C4-2B (cell line): ENCODE measurements around the gene COL4A2.

ENCODE experiments used
- H3K27ac ChIP-seq: fragments of 450-650 bp; 2 replicates; pipeline ENCODE4 v1.5.1; 2017
- ZFX ChIP-seq: fragments of 450-650 bp; IDR thresholded peaks from 2 replicates; pipeline ENCODE4 v1.6.1; 2017
- TF ChIP-seq, protein P1 (sequence below): fragments of 450-650 bp; conservative IDR thresholded peaks from 2 replicates; pipeline ENCODE4 v1.5.1; 2017; ENCODE audit warnings: mild to moderate bottlenecking

The COL4A2 gene

DNA sequence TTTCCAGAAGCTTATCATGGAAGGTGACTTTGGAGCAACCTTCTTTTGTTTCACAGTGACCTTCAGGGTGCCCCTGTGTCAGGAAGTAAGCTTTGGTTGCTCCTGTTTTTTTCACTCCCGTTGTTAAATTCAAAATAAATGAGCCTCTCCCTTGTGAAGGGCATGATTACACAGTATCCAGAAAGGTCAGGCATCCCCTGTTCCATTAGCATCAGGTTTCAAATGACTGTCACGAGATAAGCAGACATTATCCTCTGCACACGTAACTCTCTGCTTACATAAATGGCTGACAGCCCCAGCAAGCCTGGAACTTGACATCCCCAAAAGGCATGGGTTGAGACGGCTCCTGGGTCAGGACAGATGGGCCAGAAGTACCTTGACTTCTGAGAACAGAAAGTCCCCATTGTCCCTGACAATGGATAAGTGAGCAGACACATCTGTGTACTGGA is 202.4 kb downstream of the COL4A2 start:
- H3K27ac ChIP-seq = no peak overlapping the region; the same call in 1 of the 2 replicates
- TF ChIP-seq, protein P1, sequence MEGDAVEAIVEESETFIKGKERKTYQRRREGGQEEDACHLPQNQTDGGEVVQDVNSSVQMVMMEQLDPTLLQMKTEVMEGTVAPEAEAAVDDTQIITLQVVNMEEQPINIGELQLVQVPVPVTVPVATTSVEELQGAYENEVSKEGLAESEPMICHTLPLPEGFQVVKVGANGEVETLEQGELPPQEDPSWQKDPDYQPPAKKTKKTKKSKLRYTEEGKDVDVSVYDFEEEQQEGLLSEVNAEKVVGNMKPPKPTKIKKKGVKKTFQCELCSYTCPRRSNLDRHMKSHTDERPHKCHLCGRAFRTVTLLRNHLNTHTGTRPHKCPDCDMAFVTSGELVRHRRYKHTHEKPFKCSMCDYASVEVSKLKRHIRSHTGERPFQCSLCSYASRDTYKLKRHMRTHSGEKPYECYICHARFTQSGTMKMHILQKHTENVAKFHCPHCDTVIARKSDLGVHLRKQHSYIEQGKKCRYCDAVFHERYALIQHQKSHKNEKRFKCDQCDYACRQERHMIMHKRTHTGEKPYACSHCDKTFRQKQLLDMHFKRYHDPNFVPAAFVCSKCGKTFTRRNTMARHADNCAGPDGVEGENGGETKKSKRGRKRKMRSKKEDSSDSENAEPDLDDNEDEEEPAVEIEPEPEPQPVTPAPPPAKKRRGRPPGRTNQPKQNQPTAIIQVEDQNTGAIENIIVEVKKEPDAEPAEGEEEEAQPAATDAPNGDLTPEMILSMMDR = no peak
- no peak for TF ChIP-seq ZFX

- no peak overlapping the region for H3K27ac ChIP-seq
- TF ChIP-seq ZFX = no peak
Measured at GRCh38 chr13:110509971-110510786, 203.1 kb downstream of the COL4A2 start.

DNA sequence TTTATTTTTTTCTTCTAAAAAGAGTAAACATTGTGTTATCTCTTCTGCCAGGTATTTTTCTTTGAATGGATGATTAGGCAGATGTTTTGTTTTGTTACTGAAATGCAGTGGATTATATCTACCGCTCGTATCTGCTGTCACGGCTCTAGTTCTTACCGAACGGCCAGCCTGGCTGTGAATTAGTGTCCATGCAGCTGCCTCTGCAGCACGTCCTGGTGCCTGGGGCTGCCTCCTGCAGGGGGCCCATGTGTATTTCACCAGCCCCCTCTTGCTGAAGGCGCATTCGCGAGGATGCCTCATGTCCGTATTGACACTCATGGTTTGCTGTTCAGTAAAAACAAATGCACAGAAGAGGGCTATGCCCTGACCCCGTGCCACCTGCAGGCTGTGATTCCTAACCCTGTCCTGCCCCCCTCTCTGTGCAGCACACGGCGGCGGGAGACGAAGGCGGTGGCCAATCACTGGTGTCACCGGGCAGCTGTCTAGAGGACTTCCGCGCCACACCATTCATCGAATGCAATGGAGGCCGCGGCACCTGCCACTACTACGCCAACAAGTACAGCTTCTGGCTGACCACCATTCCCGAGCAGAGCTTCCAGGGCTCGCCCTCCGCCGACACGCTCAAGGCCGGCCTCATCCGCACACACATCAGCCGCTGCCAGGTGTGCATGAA is 204.6 kb downstream of the COL4A2 start:
- H3K27ac ChIP-seq = no peak overlapping the region

GRCh38 chr13:110512198-110512740 is 205.2 kb downstream of the COL4A2 start:
- TF ChIP-seq ZFX = no peak
- TF ChIP-seq, protein P1 = no peak
- H3K27ac ChIP-seq = no peak overlapping the region

More for the DNA sequence above, 204.6 kb downstream of the COL4A2 start:
- no peak for TF ChIP-seq ZFX
- TF ChIP-seq, protein P1 = no peak

DNA sequence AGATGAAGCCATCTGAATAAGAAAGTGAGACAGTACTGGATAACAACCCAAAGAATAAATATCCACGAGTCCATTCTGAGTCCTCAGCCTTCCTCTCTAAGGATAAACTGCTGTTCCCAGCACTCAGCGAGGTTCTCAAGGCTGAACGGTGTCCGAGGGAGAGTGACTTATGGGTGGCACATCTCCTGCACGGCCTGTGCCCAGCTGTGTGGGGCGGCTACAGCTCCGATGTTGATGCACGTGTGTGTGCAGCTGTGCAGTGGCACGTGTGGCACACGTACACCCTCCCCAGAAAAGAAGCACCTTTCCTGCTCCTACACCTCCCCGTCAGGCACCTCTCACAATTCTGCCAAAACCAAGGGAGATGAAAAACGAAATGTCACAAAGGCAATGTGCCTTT is 209.4 kb downstream of the COL4A2 start:
- TF ChIP-seq ZFX = no peak
- TF ChIP-seq, protein P1 = no peak
- no peak overlapping the region for H3K27ac ChIP-seq

- no peak overlapping the region for H3K27ac ChIP-seq
- no peak for TF ChIP-seq ZFX
Measured at GRCh38 chr13:110517505-110518225, 210.6 kb downstream of the COL4A2 start.

DNA sequence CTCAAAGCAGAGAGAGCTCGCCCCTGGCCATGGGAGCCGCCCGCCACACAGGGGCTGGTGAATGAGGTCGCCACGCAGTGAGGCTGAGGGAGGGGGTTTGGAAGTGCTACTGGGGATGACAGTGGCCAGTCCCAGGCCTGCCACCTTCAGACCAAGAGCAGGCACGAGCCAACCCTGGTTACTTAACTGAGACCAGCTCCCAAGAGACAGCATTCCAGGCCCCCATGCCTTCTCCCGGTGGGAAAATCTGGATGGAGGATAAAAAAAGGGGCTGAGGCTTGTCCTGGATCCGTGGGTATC is 211.1 kb downstream of the COL4A2 start:
- TF ChIP-seq ZFX = no peak
- TF ChIP-seq, protein P1 = no peak
- H3K27ac ChIP-seq = no peak overlapping the region

DNA sequence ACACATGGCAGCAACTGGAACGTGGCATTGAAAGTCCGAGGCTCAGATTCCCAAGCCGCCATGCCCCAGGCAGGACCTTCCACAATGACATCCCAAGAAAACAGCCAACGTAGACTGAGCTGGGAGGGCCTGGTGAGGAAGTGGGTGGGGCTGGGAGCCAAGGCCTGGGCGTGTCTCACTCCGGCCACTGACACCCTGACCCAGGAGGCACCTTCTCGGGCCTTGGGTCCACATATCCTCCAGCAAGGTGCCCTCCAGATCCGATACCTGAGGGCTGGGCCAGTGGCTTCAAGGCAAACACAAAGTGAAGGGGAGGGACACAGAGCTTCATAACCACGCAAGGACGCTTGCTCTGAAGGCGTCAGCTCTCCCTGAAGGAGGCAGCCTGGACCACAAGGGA is 211.5 kb downstream of the COL4A2 start:
- no peak for TF ChIP-seq ZFX
- TF ChIP-seq, protein P1 = no peak
- no peak overlapping the region for H3K27ac ChIP-seq
